ENCODE measurements around the gene PMS2.
"Not testable (repeated sequence)": the region's sequence is repeated elsewhere in the genome, so short reads cannot be mapped to it uniquely, and the experiment has no call there.

Gene PMS2, protein sequence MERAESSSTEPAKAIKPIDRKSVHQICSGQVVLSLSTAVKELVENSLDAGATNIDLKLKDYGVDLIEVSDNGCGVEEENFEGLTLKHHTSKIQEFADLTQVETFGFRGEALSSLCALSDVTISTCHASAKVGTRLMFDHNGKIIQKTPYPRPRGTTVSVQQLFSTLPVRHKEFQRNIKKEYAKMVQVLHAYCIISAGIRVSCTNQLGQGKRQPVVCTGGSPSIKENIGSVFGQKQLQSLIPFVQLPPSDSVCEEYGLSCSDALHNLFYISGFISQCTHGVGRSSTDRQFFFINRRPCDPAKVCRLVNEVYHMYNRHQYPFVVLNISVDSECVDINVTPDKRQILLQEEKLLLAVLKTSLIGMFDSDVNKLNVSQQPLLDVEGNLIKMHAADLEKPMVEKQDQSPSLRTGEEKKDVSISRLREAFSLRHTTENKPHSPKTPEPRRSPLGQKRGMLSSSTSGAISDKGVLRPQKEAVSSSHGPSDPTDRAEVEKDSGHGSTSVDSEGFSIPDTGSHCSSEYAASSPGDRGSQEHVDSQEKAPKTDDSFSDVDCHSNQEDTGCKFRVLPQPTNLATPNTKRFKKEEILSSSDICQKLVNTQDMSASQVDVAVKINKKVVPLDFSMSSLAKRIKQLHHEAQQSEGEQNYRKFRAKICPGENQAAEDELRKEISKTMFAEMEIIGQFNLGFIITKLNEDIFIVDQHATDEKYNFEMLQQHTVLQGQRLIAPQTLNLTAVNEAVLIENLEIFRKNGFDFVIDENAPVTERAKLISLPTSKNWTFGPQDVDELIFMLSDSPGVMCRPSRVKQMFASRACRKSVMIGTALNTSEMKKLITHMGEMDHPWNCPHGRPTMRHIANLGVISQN

DNA sequence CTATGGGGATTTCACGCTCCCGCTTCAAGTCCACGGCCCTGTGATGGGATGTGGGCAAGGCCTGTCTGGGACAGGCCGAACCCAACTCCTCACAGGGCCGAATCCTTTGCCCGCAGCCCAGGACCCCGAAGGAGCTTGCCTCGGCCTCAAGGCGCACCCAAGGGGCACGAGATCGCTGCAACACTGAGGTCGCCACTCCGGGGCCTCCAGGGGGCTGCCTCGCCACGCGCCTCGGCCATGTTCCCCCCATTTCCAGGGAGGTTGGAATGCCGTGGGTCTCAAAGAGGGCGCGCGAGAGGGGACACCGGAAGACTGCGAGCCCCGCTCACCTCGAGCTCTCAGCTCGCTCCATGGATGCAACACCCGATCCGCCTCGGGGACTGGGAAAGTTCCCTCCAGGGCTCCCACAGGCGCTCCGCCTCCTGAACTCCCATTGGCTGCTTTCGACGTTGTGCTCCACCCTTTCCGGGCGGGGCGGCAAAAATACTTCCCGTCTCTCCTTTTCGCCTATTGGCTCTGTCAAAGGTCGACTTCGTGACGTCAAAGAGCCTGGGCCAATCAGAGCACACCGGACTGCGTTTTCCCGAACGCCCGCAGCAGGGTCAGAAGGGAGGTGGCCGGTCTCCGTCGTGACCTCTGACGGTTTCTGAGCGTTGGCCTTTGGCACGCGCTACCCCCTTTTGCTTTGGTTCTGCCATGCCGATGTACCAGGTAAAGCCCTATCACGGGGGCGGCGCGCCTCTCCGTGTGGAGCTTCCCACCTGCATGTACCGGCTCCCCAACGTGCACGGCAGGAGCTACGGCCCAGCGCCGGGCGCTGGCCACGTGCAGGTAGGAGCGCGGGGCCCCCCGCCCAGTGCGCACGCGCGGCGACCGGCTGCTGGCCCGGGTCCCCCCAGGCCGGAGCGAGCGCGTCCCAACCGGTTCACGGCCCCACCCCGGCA is at the start of gene PMS2, which contains the start of gene AIMP2:
TSS of gene PMS2 (minus strand) at position 382 of the 944 bp plus-strand sequence. CDS start at position 352, 30 bp downstream.
TSS of gene AIMP2 (plus strand) at position 605 of the 944 bp plus-strand sequence. CDS start at position 697, 92 bp downstream.
- peak; percentile 94 for DNase-seq

DNA sequence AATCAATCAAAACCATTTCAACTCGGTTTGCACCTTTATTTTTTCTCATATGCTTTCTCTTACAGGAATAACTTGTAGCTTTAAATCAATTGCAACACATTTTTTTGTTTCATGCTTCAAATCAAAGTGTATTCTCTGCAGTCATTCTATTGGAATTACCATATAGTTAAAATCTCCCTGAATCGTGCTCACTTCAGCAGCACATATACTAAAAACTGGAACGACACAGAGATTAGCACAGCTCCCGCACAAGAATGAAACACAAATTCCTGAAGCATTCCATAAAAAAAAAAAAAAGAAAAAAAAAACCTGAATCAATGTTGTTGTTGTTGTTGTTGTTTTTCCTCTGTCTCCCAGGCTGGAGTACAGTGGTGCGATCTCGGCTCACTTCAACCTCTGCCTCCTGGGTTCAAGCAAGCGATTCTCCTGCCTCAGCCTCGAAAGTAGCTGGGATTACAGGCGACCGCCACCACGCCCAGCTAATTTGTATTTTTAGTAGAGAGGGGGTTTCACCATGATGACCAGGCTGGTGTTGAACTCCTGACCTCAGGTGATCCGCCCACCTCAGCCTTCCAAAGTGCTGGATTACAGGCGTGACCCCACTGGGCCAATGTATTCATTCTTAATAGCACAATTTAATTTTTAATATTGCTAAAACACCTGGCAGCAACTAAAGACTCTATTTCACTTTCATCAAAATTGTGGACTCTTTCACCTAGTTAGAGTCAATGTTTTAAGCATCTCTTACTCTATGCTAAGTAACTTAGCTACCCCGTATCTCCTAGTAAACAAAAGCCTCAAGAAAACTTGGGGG is 48.7 kb upstream of the PMS2 start:
- DNase-seq = no peak

DNA sequence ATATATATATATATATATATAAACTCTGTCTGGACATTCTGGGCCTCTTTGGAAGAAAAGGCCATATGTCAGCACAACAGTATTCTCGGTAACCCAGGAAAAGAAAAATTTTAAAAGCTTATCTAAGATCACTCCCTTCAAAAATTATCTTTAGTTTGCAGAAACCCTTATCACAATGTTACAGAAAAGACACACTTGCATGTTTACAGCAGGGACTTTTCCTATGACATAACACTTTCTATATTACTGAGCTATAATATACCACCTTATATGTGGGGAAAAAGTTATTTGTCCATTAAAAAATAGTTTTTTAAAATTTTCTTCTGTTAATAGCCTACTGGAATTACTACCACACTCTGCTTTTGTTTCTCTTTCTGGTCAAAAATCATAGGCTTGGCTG is 47.8 kb upstream of the PMS2 start:
- no peak for DNase-seq

DNA sequence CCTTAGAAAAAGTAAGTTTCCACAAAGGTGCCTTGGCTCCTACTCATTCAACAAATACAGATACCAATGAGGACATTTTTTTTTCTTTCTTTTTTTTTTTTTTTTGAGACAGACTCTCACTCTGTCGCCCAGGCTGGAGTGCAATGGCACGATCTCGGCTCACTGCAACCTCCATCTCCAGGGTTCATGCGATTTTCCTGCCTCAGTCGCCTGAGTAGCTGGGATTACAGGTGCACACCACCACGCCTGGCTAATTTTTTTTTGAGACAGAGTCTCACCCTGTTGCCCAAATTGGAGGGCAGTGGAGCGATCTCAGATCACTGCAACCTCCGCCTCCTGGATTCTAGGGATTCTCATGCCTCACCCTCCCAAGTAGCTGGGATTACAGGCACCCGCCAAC is 42.3 kb upstream of the PMS2 start:
- not testable (repeated sequence) for DNase-seq

DNA sequence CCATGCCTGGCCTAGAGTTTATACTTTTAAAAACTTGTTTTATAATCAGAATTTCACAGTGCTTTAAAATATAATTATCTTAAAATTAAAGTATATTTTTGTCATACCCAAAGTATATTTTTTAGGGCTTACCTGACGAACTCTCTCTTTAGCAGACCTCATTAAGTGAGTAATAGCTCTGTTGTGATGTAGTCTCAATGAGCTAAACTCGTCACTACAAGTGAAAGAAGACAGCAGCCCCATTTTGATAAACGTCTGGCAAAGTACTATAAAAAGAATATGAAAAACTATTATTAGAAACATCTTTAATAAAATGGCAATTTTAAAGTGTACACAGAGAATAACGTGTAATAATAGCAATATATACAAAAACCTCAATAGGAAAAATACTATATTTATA is 40.9 kb upstream of the PMS2 start:
- no peak for DNase-seq

DNA sequence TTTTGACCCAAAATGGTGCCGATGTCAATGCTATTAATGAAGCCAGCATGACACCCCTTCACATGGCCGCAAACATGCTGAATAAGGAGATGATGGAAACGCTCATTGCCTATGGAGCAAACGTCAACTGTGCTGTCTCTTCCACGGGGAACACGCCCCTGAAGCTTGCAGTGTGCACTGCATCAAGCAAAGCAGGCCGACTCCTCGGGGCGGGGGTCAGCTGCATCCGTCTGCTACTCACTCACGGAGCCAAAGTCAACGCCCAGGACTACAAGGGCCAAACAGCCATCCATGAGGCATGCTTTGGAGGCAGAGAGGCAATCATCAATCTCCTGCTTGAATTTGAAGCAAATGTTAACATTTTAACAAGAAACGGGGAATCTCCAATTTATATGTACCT is 26.8 kb upstream of the PMS2 start:
- no peak for DNase-seq

DNA sequence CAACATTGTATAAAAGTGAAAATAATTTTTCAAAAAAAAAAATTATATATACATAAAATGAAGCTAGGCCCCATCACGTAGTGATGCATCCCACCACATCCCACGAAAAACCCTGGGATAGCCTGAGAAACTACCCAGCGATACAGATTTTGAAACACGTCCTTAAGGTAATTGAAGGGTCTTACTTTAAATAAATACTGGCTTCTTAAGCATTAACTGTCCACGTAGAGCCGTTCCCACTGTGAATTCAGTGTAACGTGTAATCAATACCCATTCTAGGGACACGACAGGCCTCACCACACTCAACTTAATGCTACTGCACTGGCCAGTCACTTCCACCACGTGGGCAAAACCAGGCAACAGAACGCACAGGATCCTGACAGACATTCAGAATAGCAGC is 26.3 kb upstream of the PMS2 start:
- DNase-seq = no peak

DNA sequence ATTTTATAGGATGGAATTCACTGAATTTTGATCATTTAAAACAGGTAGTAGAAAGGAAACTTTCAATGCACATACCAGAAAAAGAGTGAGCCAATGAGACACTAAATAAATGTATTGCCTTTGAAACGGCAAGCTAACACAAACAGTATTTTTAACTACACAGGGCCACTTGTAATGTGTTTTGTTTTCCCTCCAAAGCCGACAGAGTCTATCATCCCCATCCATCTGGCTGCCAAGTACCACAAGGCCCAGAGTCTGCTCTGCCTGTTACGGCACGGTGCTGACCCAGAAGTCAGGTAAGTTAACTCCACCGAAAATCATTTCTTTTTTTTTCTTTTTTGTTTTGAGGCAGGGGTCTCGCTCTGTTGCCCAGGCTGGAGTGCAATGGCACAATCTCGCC is 23.8 kb upstream of the PMS2 start:
- no peak for DNase-seq

DNA sequence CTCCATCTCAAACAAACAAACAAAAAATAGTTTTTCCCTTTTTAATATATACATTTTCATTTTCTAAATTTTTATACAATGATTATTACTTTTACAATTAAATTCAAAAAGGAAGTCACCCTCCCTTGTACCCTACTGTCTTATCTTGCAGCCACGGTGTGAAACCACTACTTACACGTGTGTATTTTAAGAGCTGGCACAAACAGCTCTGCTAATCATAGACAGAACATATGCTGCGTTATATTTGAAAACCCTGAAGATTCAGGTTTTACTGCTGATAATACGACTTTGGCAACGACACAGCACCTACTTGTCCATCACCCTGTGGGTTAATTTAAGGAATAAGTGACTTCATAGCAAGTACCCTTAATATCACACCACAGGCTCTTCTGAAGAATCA is 23.3 kb upstream of the PMS2 start:
- DNase-seq = no peak

DNA sequence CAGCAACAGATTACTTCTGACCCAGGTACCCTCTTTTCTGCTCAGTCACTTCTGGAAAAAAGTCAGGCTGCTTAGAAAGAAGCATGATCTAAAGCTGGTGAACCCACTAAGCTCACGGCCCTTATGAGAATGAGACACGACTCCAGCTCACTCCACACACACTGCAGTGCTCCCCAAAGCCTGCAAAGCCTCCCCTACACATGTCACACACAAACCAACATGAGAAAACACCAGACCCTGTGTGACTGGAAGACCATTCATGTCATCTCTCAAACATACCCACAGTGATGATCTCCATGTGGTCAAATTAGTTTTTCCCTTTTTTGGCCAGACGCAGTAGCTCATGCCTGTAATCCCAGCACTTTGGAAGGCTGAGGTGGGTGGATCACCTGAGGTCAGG is 22.7 kb upstream of the PMS2 start:
- DNase-seq = no peak

DNA sequence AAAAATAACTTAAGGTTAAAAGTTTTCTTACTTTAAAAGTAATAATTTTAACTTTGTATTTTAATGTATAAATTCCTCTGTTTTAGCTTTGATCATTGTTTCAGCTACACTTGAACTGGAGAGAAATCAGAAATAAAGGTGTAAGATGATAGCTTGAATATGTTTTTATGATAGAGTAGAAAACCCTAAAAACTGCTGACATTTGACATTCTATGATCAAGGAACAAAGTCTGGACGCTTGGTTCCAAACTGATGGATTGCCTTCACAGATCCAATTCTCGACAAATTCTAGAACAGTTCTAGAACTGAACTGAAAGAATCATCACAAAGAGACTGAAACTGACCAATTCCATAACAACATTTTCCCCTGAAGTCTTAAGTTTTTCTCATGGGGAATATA is 22.1 kb upstream of the PMS2 start, which contains the start of gene ANKRD61:
TSS of gene ANKRD61 (plus strand) at position 389 of the 400 bp plus-strand sequence. CDS start at position 389, 0 bp downstream.
- DNase-seq = no peak

DNA sequence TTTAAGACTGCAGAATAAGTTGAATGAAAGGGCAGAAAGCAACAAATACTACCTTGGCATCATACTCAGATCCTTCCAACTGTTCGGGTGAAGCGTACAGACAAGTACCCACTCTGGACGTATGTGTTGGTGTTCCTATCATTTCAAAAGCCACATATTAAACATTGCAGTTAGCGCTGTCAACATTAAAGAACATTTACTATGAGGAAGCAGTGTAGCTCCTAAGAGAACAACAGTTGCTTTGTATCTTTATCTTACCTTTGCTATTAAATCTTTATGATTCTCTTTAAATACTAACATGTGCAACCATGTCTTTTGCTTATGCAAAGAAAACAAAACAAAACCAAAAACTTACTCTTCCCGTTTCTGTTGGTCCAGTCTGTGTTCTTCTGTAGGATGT is 19.7 kb upstream of the PMS2 start:
- DNase-seq = no peak

DNA sequence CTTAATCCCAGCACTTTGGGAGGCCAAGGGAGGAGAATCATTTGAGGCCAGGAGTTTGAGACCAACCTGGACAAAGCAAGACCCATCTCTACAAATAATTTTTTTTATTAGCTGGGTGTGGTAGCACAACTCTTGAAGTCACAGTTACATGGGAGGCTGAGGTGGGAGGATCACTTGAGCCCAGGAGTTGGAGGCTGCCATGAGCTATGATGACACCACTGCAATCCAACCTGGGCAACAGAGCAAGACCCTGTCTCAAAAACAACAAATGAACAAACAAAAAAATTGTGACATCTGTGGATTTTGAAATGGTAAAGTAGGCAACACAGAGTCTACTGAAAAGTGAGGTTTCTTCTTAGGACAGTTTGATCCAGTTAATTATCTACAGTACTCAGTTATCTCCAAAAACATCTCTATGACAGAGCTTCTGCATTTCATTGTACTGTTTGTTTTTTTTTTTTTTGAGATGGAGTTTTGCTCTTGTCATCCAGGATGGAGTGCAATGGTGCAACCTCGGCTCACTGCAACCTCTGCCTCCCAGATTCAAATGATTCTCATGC is 19.0 kb upstream of the PMS2 start:
- no peak for DNase-seq

DNA sequence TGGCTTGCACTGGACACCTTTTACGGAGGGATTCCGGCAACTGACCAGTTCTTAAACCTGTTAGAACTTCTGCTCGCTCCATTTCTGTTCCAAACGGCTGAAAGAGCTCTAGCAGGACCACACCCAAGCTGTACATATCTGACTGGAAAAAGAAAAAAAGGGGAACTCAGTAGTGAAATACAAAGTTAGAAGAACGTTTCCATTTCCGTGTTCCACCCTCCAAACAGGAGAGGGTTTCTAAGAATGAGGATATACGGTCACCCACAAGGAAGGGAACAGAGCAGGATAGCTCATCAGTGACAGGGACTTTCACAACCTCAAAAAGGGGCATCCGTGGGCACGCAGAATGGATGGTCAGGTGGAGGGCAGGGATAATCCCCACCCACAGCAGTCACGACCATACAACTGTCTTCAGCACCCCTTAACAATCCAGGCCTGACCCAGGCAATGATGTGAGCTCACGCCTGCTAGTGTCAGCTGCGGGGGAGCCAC is 18.0 kb upstream of the PMS2 start:
- no peak for DNase-seq

DNA sequence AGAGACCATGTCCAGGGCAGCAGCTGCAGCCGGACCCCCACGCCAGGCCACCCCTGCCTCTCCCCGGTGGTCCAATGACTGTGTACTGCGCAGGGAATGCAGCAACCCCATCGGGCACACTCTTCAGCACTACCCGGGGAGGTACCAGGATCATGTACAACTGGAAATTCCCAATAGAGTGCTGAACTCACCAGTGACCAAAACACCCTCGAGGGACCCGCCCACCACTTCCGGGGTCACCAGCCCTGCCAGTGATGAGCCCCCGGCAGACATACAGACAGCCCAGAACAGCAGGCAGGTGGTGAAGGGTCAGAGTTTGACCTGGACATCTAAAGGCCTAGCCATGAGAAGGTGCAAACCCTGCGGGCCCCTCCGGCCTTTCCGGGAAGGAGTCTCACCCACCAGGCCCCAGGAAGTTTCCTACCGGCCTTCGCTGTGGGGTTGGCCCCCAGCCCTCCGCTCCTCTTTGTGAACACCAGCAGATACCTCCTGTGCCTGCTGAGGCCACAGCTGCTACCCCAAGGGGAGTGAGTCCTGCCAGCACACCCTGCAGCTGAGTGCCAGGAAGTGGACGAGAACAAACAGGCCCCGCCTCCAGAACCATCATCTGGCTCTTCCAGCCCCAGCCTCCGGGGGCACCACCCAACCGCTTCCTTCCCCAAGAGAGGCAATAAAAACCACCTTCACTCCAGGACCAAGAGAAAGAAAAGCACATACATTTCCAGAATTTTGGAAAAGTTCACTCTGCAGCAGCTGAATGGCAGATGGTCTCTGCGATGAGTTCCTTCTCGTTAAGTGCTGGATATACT is 17.4 kb upstream of the PMS2 start:
- DNase-seq = peak; percentile 14

DNA sequence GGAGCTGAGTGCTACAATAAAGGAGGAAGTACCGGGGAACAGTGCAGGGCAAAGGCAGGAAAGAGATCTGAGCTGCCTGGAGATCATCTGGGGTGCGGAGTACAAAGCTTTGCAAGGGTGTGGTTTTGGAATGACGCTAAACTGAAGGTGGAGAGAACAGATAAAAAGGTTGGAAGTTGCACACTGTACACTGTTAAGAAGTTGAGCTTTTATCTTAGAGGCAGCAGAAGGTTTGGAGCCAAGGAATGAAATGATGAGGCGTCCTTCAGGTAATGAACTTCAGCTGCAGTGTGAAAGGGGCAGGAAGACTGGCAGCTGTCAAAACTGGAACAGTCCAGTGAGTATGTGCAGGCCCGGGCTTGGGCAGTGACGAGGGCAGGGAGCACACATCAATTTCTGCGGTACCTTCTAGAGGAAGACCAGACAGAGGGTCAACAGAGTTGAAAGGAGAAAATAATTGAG is 15.2 kb upstream of the PMS2 start:
- DNase-seq = no peak

DNA sequence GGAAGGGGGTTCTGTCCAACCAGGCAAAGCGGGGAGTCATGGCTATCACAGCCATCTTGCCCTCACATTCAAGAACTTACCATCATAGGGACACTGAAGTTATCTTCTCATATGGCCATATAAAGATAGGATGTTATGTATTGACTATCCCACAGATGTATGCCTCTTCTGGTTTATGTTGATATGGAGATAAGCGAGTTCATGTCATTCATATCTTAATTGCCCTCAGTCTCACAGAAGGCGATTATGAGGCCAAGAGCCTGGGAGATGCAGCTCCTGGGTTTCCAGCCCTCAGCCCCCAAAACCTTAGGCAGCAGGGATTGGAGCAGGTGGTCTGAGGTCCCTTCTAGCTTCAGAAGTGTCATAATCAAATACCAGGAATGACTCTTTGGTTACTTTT is 13.9 kb upstream of the PMS2 start:
- DNase-seq = no peak

DNA sequence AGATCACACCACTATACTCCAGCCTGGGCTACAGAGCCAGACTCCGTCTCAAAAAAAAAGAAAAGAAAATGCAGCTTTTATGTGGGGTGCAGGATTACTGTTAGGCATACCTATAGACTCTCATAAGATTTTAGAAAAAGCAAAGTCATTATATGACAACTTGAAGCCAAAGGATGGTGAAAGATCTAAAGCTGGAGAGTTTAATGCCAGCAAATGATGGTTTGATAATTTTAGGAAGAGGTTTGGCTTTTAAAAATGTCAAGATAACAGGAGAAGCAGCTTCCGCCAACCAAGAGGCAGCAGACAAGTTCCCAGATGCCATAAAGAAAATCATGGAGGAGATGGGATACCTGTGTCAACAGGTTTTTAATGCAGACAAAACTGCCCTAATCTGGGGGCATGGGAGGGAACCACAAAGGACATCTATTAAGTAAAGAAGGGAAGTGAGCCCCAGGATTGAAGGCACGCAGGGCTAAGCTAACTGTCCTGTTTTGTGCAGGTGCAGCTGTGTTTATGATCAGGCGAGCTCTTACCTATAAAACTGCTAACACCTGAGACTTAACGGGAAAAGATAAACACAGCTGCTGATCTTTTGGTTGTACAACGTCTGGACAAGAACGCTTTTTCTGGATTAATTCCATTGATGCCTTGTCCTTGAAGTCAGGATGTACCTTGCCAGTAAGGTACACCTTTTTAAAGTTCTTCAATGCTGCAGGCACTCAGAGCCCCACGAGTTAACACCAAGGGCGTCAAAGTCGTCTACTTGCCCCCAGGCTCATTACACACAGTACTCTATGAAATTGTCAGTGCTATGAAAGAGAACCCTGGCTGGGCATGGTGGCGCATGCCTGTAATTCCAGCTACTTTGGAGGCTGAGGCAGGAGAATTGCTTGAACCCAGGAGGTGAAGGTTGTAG is 11.8 kb upstream of the PMS2 start:
- no peak for DNase-seq

DNA sequence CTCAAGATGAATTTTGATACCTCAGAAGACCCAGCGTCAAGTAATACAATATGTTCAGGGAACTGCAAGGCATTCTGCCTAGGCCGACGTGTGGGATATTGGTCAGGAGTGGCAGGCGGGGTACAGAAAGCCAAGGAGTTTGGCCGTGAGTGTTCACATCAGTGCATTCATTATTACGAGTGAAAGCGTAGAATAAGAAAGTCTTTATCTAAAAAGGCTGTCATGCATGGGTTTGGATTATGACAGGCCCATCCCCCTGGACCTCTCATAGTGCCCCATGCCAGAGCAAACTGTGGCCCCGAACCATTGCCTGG is 7.8 kb upstream of the PMS2 start:
- DNase-seq = no peak

Measured in GDM1 (cell line).